WTC11 (cell line): ENCODE data around the gene DTD1.

Experiments
- ATF1 ChIP-seq: sonication (generic); formaldehyde crosslinking; IDR thresholded peaks from 2 replicates; pipeline ENCODE4 v1.8.1; 2023; ENCODE audit warnings: mild to moderate bottlenecking, moderate library complexity, missing genetic modification reagents
- FOXJ3 ChIP-seq: sonication (generic); formaldehyde crosslinking; IDR thresholded peaks from 2 replicates; pipeline ENCODE4 v1.9.0; 2021; ENCODE audit warnings: missing genetic modification reagents, mild to moderate bottlenecking, borderline replicate concordance
- JUN ChIP-seq: sonication (generic); formaldehyde crosslinking; IDR thresholded peaks from 2 replicates; pipeline ENCODE4 v1.8.0; 2023; ENCODE audit warnings: mild to moderate bottlenecking, missing genetic modification reagents
- TF ChIP-seq, protein P1 (sequence below): fragments of 200-600 bp; IDR thresholded peaks from 2 replicates; pipeline ENCODE4 v1.8.0; 2022; ENCODE audit warnings: antibody characterized with exemption
- TF ChIP-seq, protein P2 (sequence below): fragments of 250-450 bp; sonication (Bioruptor Pico); IDR thresholded peaks from 2 replicates; pipeline ENCODE4 v1.9.0; 2021; ENCODE audit warnings: mild to moderate bottlenecking
- TF ChIP-seq, protein P3 (sequence below): sonication (generic); formaldehyde crosslinking; IDR thresholded peaks from 2 replicates; pipeline ENCODE4 v1.8.0; 2022; ENCODE audit warnings: mild to moderate bottlenecking, missing genetic modification reagents

DNA sequence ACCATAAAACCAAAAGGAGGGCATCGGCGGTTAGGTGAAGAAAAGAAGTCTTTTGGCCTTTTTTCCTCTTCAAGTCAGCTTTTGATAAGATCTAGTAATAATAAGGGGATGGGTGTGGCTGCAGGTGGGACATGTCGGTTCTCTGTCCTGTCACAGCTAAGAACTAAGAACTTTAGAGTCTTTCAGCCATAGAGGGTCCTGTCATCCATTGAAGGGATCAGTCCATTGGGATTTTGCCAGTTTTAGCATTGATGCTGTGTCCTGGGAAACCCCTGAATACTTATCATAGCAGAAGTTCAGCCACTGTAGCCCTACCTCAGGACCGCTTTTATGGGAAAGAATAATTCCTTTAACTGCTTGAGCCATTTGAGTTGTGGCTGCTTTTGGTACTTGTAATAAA, 207.5 kb downstream of the DTD1 start:
- no peak for TF ChIP-seq JUN (CRISPR knock-in tag)
- TF ChIP-seq, protein P1, sequence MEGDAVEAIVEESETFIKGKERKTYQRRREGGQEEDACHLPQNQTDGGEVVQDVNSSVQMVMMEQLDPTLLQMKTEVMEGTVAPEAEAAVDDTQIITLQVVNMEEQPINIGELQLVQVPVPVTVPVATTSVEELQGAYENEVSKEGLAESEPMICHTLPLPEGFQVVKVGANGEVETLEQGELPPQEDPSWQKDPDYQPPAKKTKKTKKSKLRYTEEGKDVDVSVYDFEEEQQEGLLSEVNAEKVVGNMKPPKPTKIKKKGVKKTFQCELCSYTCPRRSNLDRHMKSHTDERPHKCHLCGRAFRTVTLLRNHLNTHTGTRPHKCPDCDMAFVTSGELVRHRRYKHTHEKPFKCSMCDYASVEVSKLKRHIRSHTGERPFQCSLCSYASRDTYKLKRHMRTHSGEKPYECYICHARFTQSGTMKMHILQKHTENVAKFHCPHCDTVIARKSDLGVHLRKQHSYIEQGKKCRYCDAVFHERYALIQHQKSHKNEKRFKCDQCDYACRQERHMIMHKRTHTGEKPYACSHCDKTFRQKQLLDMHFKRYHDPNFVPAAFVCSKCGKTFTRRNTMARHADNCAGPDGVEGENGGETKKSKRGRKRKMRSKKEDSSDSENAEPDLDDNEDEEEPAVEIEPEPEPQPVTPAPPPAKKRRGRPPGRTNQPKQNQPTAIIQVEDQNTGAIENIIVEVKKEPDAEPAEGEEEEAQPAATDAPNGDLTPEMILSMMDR, result no peak
- TF ChIP-seq, protein P2, sequence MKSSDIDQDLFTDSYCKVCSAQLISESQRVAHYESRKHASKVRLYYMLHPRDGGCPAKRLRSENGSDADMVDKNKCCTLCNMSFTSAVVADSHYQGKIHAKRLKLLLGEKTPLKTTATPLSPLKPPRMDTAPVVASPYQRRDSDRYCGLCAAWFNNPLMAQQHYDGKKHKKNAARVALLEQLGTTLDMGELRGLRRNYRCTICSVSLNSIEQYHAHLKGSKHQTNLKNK (CRISPR knock-in tag), result no peak
- TF ChIP-seq ATF1 (CRISPR knock-in tag), result no peak
- TF ChIP-seq FOXJ3 (CRISPR knock-in tag), result no peak
- TF ChIP-seq, protein P3, sequence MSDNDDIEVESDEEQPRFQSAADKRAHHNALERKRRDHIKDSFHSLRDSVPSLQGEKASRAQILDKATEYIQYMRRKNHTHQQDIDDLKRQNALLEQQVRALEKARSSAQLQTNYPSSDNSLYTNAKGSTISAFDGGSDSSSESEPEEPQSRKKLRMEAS (CRISPR knock-in tag), result no peak
